ENCODE measurements around the gene WFIKKN2. TPM values are rescaled to one million over a fixed set of nuclear protein-coding genes. Genes with fewer than 3 reads are reported as not detected.

WFIKKN2 gene
- total and polyA plus RNA-seq, 2 of the 4 experiments (the other 2 are of a cell fraction), result 0.02 TPM; not detected in 1

DNA sequence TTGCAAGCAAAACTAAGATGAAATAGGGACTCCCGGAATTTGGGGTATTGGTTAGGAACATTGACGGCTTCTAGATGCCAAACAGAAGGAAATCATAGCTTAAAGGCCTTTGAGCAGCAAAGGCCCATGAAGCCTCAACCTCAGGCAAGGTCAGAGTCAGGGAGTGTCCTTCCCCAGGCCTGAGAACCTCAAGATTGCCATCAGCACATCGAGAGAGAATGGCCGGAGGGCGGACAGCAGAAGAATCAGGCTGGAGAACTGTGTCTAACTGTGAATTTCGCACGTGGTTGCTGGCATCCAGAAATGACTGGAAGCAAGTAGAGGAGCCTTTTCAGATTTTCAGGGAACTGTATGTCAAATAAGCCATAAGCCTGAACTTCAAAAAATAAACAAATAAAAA lies 43.3 kb upstream of the WFIKKN2 start:
- Histone ChIP-seq H2AK9ac (replicated peaks; ENCODE audit: low read depth, low read length, poor library complexity) (no peak overlapping the region), H3K4me1 (ENCODE audit: control insufficient read depth, insufficient read depth, low read length) (peaks cover 4% of the 10 kb centered on the region), H3K4ac (ENCODE audit: low read depth, low read length) (no peak overlapping the region), H2AK5ac (ENCODE audit: low read depth, low read length) (no peak overlapping the region), H3K14ac (replicated peaks; ENCODE audit: low read depth, low read length) (no peak overlapping the region), H2BK120ac (ENCODE audit: low read depth, low read length) (no peak overlapping the region), H3K23ac (ENCODE audit: low read depth, low read length) (no peak overlapping the region), H2BK5ac (ENCODE audit: low read depth, low read length, poor library complexity, severe bottlenecking) (no peak overlapping the region), H4K91ac (ENCODE audit: insufficient read depth, low read depth, low read length) (no peak overlapping the region), H3K27ac (ENCODE audit: insufficient read depth, low read length) (no peak overlapping the region), H2AFZ (replicated peaks; ENCODE audit: low read length, poor library complexity) (no peak overlapping the region), H3K27me3 (ENCODE audit: control insufficient read depth, insufficient read depth, low read length) (peaks cover 2% of the 10 kb centered on the region), H3K79me1 (ENCODE audit: low read depth in 1 of 2, low read length in 2 of 2) (no peaks in the 10 kb centered on the region), H3K9me3 (ENCODE audit: control insufficient read depth, insufficient read depth, low read length) (no peaks in the 10 kb centered on the region), H3K18ac (ENCODE audit: low read depth, low read length) (no peak overlapping the region), H2BK20ac (ENCODE audit: low read depth, low read length) (no peak overlapping the region), H2BK15ac (ENCODE audit: low read depth, low read length) (no peak overlapping the region), H3K36me3 (ENCODE audit: control insufficient read depth, insufficient read depth, low read length) (no peaks in the 10 kb centered on the region), H3K4me2 (ENCODE audit: low read depth, low read length) (no peak overlapping the region), H4K20me1 (ENCODE audit: insufficient read depth, low read length) (no peaks in the 10 kb centered on the region), H3K4me3 (ENCODE audit: insufficient read depth, low read depth, low read length) (no peak overlapping the region), H4K8ac (ENCODE audit: low read depth in 2 of 2, low read length in 2 of 2) (no peak overlapping the region), H4K5ac (ENCODE audit: low read depth, low read length) (no peak overlapping the region), H3K9me1 (ENCODE audit: insufficient read depth, low read length) (no peaks in the 10 kb centered on the region), H3K9ac (ENCODE audit: low read depth, low read length) (no peak overlapping the region), H3K56ac (ENCODE audit: extremely low read depth, insufficient read depth, low read length) (no peak overlapping the region)
- ChIA-PET CTCF (no interaction called here), POLR2A (ENCODE audit: unreplicated experiment) (no interaction called here)
- dilution Hi-C loops (cut with HindIII; ENCODE audit: low sequenced_read_pairs, unreplicated experiment) (no loop called here), intact Hi-C loops (cut with micrococcal nuclease) (no loop called here), in situ Hi-C loops (cut with MboI; ENCODE audit: low sequenced_read_pairs) (no loop called here)
- 95% methylated on average over 3 of the region's 7 CpGs; no CpG with 5 or more reads in 1 of the 2 experiments for WGBS, 2 experiments (ENCODE audit: extremely low coverage in 2 of 2, insufficient read length in 1 of 2)
- BruUV-seq (replicated peaks), result no TSS peak
- TF ChIP-seq SMC3 (IDR thresholded peaks at IDR 0.05; ENCODE audit: low read depth, low read length) (no peak), NFE2L2 (IDR thresholded peaks at IDR 0.05; ENCODE audit: low read depth, low read length) (no peak)
- DNase-seq (no peak), ATAC-seq (ENCODE audit: low read depth) (no peak)

Measured in IMR-90 (cell line).